Endothelial cell of umbilical vein (primary cell): ENCODE measurements around the gene AQR. TPM values are rescaled to one million over a fixed set of nuclear protein-coding genes. Genes with fewer than 3 reads are reported as not detected.

ENCODE experiments used
- BruUV-seq: library from RNA; stranded (reverse); fragments of 400-500 nt; replicated peaks from 2 replicates; lab custom pipeline; 2021; lab: Mats Ljungman, UMichigan
- CTCF ChIA-PET: fragments of 300-600, 350-600 bp; sonication (Branson Sonifier 250); formaldehyde crosslinking; loops from one replicate; lab custom pipeline; 2021; ENCODE audit warnings: antibody characterized with exemption, inconsistent platforms; lab: Charles Lee
- POLR2A ChIA-PET: fragments of 300-600, 350-600 bp; sonication (Branson Sonifier 250); formaldehyde crosslinking; loops from one replicate; lab custom pipeline; 2021; ENCODE audit warnings: antibody characterized with exemption, inconsistent platforms; lab: Charles Lee
- DNase-seq: peaks from one replicate; pipeline ENCODE4 v3.0.0-alpha.2; 2011; ENCODE audit warnings: low read depth, low spot score
- FAIRE-seq: peaks from 2 replicates; lab custom pipeline; 2011; peaks lifted over from hg19 to GRCh38; lab: Jason Lieb, UNC
- H2AFZ ChIP-seq: 2 replicates; pipeline ENCODE4 v1.6.0; 2012; ENCODE audit warnings: low read depth, low read length, control low read depth, inconsistent platforms
- H3K27ac ChIP-seq: 2 replicates; pipeline ENCODE4 v1.5.1; 2011; ENCODE audit warnings: low read depth, mild to moderate bottlenecking, control low read depth, low read length, moderate library complexity; ENCODE audit not compliant: insufficient read depth
- H3K27me3 ChIP-seq, 2 experiments: 2 replicates each; pipeline versions ENCODE4 v1.6.0 to v1.6.1; 2011; ENCODE audit warnings: low read length in 2 of 2, mixed read lengths in 1 of 2; ENCODE audit not compliant: control insufficient read depth in 2 of 2, insufficient read depth in 2 of 2
- H3K36me3 ChIP-seq, 2 experiments: 2 replicates in 1 of 2; 3 replicates in 1 of 2; pipeline ENCODE4 v1.5.1; 2011; ENCODE audit warnings: low read length in 2 of 2, mild to moderate bottlenecking in 1 of 2, moderate library complexity in 1 of 2; ENCODE audit not compliant: control insufficient read depth in 2 of 2, insufficient read depth in 2 of 2; ENCODE audit errors: extremely low read depth in 1 of 2
- H3K4me1 ChIP-seq: 3 replicates; pipeline ENCODE4 v1.5.1; 2011; ENCODE audit warnings: mild to moderate bottlenecking, low read length; ENCODE audit not compliant: control insufficient read depth, insufficient read depth; ENCODE audit errors: extremely low read depth
- H3K4me2 ChIP-seq: 2 replicates; pipeline ENCODE4 v1.6.1; 2011; ENCODE audit warnings: low read length, control low read depth, mixed read lengths; ENCODE audit not compliant: insufficient read depth
- H3K4me3 ChIP-seq, 3 experiments: fragments of 200-600 bp in 1 of 3; sonication (generic), shearing (Covaris generic) in 1 of 3; replicated peaks in 1 of 3; 2 replicates each; pipeline ENCODE4 v1.5.1; 2011 to 2016; ENCODE audit warnings: control low read depth in 3 of 3, low read length in 3 of 3, mild to moderate bottlenecking in 2 of 3, inconsistent platforms in 1 of 3, low read depth in 1 of 3, moderate library complexity in 1 of 3; ENCODE audit not compliant: insufficient read depth in 1 of 3
- H3K79me2 ChIP-seq: 2 replicates; pipeline ENCODE4 v1.6.0; 2012; ENCODE audit warnings: low read length, inconsistent platforms; ENCODE audit not compliant: control insufficient read depth, insufficient read depth
- H3K9ac ChIP-seq: replicated peaks from 2 replicates; pipeline ENCODE3; 2011; ENCODE audit warnings: low read length, control low read depth; ENCODE audit not compliant: insufficient read depth; ENCODE audit errors: extremely low read depth
- H3K9me1 ChIP-seq: replicated peaks from 3 replicates; pipeline ENCODE4 v1.6.0; 2011; ENCODE audit warnings: mild to moderate bottlenecking, low read length; ENCODE audit not compliant: control insufficient read depth, insufficient read depth; ENCODE audit errors: extremely low read depth
- H3K9me3 ChIP-seq: replicated peaks from 2 replicates; pipeline ENCODE4 v1.5.1; 2012; ENCODE audit warnings: low read length, inconsistent platforms; ENCODE audit not compliant: control insufficient read depth, insufficient read depth
- H4K20me1 ChIP-seq: replicated peaks from 2 replicates; pipeline ENCODE3; 2011; ENCODE audit warnings: mild to moderate bottlenecking, low read length; ENCODE audit not compliant: control insufficient read depth, insufficient read depth; ENCODE audit errors: extremely low read depth
- CTCF ChIP-seq, 2 donors: IDR thresholded peaks; 1 replicate in 1 of 2; 2 replicates in 1 of 2; pipeline ENCODE4 v1.5.1; 2011; ENCODE audit warnings: low read length in 2 of 2, mild to moderate bottlenecking in 2 of 2, moderate library complexity in 2 of 2, control low read depth in 1 of 2, inconsistent platforms in 1 of 2, low read depth in 1 of 2; ENCODE audit not compliant: insufficient read depth in 1 of 2; ENCODE audit errors: extremely low read depth in 1 of 2
- EZH2 ChIP-seq: IDR thresholded peaks from 2 replicates; pipeline ENCODE4 v1.6.1; 2012; ENCODE audit warnings: borderline replicate concordance, low read depth, mild to moderate bottlenecking, moderate library complexity, low read length, inconsistent platforms; ENCODE audit not compliant: severe bottlenecking
- FOS ChIP-seq: IDR thresholded peaks from 2 replicates; pipeline ENCODE4 v1.6.1; 2011; ENCODE audit warnings: mild to moderate bottlenecking, low read length, moderate library complexity, borderline replicate concordance; ENCODE audit not compliant: insufficient read depth
- GATA2 ChIP-seq: IDR thresholded peaks from 2 replicates; pipeline ENCODE4 v1.7.0; 2011; ENCODE audit warnings: low read depth, mild to moderate bottlenecking, moderate library complexity, mixed read lengths, low read length; ENCODE audit not compliant: insufficient read length, insufficient read depth
- JUN ChIP-seq: IDR thresholded peaks from 2 replicates; pipeline ENCODE4 v1.6.1; 2011; ENCODE audit warnings: borderline replicate concordance, low read depth; ENCODE audit not compliant: insufficient read length, insufficient read depth
- MAX ChIP-seq: IDR thresholded peaks from 2 replicates; pipeline ENCODE4 v1.6.1; 2011; ENCODE audit not compliant: insufficient read depth, insufficient read length
- MYC ChIP-seq: IDR thresholded peaks from one replicate; pipeline ENCODE4 v1.6.1; 2011; ENCODE audit warnings: mild to moderate bottlenecking, low read depth, low read length
- POLR2A ChIP-seq: IDR thresholded peaks from 2 replicates; pipeline ENCODE4 v1.6.1; 2012; ENCODE audit warnings: low read depth, mild to moderate bottlenecking, control low read depth, low read length
- POLR2AphosphoS5 ChIP-seq: IDR thresholded peaks from 2 replicates; pipeline ENCODE4 v1.6.1; 2012; ENCODE audit warnings: low read depth, mild to moderate bottlenecking, control low read depth, low read length, moderate library complexity; ENCODE audit not compliant: insufficient read depth
- dilution Hi-C: fragments of 300-500 bp; cut with MboI; formaldehyde crosslinking; loops from one replicate; pipeline ENCODE4 v1.15.0; 2019; ENCODE audit warnings: low sequenced_read_pairs; ENCODE audit not compliant: extremely low pct_ligation_motif_present
- intact Hi-C: fragments of 100-400 bp; cut with micrococcal nuclease; formaldehyde crosslinking; loops from one replicate; pipeline ENCODE4 v1.10.0; 2022
- polyA plus RNA-seq, 4 experiments: library from polyadenylated mRNA; depleted of rRNA in 3 of 4; stranded (reverse) in 3 of 4; unstranded in 1 of 4; fragments of >200 nt; gene quantifications; 2 replicates each; pipeline versions ENCODE4 v1.2.1 to v1.2.3, GENCODE V29; 2011 to 2012; ENCODE audit warnings: missing spikeins in 1 of 4
- total RNA-seq: library from RNA; stranded (reverse); gene quantifications from 2 replicates; pipeline ENCODE4 v1.2.3, GENCODE V29; 2021

The AQR gene
- total and polyA plus RNA-seq, 2 donors (not counting 3 experiments of a cell fraction or from before 2014, with no cell fraction given): 18.7 to 37.5 TPM

GRCh38 chr15:34876640-34877039 is 92.9 kb downstream of the AQR start:
- FAIRE-seq: no peak
- BruUV-seq: no TSS peak

More at GRCh38 chr15:34876640-34877039, 92.9 kb downstream of the AQR start:
- TF ChIP-seq EZH2 (no peak), MAX (no peak), FOS (no peak), POLR2A (no peak), JUN (no peak), GATA2 (no peak), CTCF (IDR thresholded peaks at IDR 0.05; ENCODE audit: extremely low read depth in 1 of 2, insufficient read depth in 1 of 2, low read depth in 1 of 2, low read length in 2 of 2) (no peak), MYC (no peak), POLR2AphosphoS5 (no peak)
- no peak for DNase-seq
- H3K4me1 ChIP-seq: no peaks in the 10 kb centered on the region
- H3K4me2 ChIP-seq: no peak overlapping the region
- no peak overlapping the region for H3K27ac ChIP-seq
- no peaks in the 10 kb centered on the region for H3K79me2 ChIP-seq
- intact Hi-C loops: no loop called here
- CTCF ChIA-PET: interaction anchor here (1.9 kb wide), 1 partner anchor 168 kb away, joined by 7 read pairs; no protein-coding TSS in a partner anchor
- peaks cover 0 to 4% of the 10 kb centered on the region in 2 experiments for H3K36me3 ChIP-seq
- no peaks in the 10 kb centered on the region for H3K9me1 ChIP-seq
- POLR2A ChIA-PET: no interaction called here
- H3K9me3 ChIP-seq: no peaks in the 10 kb centered on the region
- H3K9ac ChIP-seq: no peak overlapping the region
- no peaks in the 10 kb centered on the region for H4K20me1 ChIP-seq
- H2AFZ ChIP-seq: no peak overlapping the region
- H3K4me3 ChIP-seq: no peak overlapping the region
- dilution Hi-C loops: no loop called here
- no peaks in the 10 kb centered on the region for H3K27me3 ChIP-seq
